Activated B cell treated with CpG ODN at 0.5 μM for 24 hours (primary cell): ENCODE data around the gene FOS. TPM values are rescaled to one million over a fixed set of nuclear protein-coding genes. Genes with fewer than 3 reads are reported as not detected.
A peak's percentile ranks its signal among the peaks of the same experiment; 100 is the strongest.

Source experiments
- ATAC-seq: fragments of 200-7000 bp; cut with Tn5 transposase; one replicate; pipeline ENCODE4 v1.10.0; 2021; ENCODE audit warnings: low read depth, mild to moderate bottlenecking, moderate library complexity
- CTCF ChIA-PET: fragments of 350-600 bp; sonication (Branson Sonifier 250); formaldehyde crosslinking; loops from one replicate; lab custom pipeline; 2021; ENCODE audit warnings: antibody characterized with exemption; lab: Charles Lee
- POLR2A ChIA-PET: fragments of 350-600 bp; sonication (Branson Sonifier 250); formaldehyde crosslinking; loops from one replicate; lab custom pipeline; 2021; ENCODE audit warnings: antibody characterized with exemption; lab: Charles Lee
- DNase-seq: peaks from one replicate; pipeline ENCODE4 v3.0.0; 2022
- H3K27ac Mint-ChIP-seq: one replicate; pipeline ENCODE4 v1.8.0; 2020; ENCODE audit warnings: mixed read lengths
- H3K27me3 Mint-ChIP-seq: one replicate; pipeline ENCODE4 v1.8.0; 2021; ENCODE audit warnings: mixed read lengths
- H3K36me3 Mint-ChIP-seq: one replicate; pipeline ENCODE4 v1.8.0; 2021; ENCODE audit warnings: low read depth, mixed read lengths
- H3K4me1 Mint-ChIP-seq: one replicate; pipeline ENCODE4 v1.8.0; 2021; ENCODE audit warnings: mixed read lengths
- H3K4me3 Mint-ChIP-seq: one replicate; pipeline ENCODE4 v1.8.0; 2020; ENCODE audit warnings: mild to moderate bottlenecking, mixed read lengths
- H3K9me3 Mint-ChIP-seq: one replicate; pipeline ENCODE4 v1.8.0; 2020; ENCODE audit warnings: mixed read lengths
- intact Hi-C: fragments of 100-400 bp; cut with micrococcal nuclease; formaldehyde crosslinking; loops from one replicate; pipeline ENCODE4 v1.15.1; 2024
- total RNA-seq: library from RNA; stranded (reverse); gene quantifications from 2 replicates; pipeline ENCODE4 v1.2.3, GENCODE V29; 2022
- TF ChIP-seq, protein P1 (sequence below): fragments of 200-600 bp; IDR thresholded peaks from one replicate; pipeline ENCODE4 v1.8.0; 2022; ENCODE audit warnings: antibody characterized with exemption, mild to moderate bottlenecking

The FOS gene
- total RNA-seq, 1 donor from 2014 or later: 37.8 TPM

DNA sequence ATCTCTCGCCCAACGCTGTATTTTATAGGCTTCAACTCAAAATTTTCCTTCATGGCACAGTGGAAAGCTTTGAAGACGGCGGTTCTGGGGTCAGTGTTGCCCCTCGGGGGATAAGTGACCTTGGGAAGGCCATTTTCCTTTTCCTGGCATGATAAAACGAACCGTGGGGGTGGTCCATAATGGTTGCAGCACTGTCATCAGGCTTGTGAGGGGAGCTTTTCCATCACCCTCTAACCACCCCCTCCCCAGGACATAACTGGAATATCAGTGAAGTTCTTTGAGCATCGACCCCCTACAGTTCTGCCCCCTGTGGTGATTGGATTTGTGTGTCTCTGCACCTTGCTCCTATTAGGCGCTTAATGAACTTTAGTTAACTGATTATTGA lies 16.0 kb downstream of the FOS start:
- POLR2A ChIA-PET: interaction anchor here (0.5 to 2.8 kb wide), 12 partner anchors 10 to 353 kb away, joined by 3 to 11 read pairs (median 4); partner anchors contain the start of gene NEK9
- peaks cover 3% of the 10 kb centered on the region for H3K27me3 Mint-ChIP-seq
- peak overlapping the region; percentile 95 for H3K4me3 Mint-ChIP-seq
- ATAC-seq (no peak), DNase-seq (no peak)
- H3K27ac Mint-ChIP-seq: peak overlapping the region; percentile 77
- CTCF ChIA-PET: interaction anchor here (0.7 to 3.5 kb wide), 12 partner anchors 9 to 168 kb away, joined by 3 to 19 read pairs (median 8); partner anchors contain the start of gene NEK9
- intact Hi-C loops: loop anchor here (1.0 to 10.0 kb wide), 6 partner anchors 16 to 990 kb away; partner anchors contain the start of genes ABCD4, FOS and TMED10
- H3K9me3 Mint-ChIP-seq: no peaks in the 10 kb centered on the region
- TF ChIP-seq, protein P1, sequence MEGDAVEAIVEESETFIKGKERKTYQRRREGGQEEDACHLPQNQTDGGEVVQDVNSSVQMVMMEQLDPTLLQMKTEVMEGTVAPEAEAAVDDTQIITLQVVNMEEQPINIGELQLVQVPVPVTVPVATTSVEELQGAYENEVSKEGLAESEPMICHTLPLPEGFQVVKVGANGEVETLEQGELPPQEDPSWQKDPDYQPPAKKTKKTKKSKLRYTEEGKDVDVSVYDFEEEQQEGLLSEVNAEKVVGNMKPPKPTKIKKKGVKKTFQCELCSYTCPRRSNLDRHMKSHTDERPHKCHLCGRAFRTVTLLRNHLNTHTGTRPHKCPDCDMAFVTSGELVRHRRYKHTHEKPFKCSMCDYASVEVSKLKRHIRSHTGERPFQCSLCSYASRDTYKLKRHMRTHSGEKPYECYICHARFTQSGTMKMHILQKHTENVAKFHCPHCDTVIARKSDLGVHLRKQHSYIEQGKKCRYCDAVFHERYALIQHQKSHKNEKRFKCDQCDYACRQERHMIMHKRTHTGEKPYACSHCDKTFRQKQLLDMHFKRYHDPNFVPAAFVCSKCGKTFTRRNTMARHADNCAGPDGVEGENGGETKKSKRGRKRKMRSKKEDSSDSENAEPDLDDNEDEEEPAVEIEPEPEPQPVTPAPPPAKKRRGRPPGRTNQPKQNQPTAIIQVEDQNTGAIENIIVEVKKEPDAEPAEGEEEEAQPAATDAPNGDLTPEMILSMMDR: no peak
- peaks cover 21% of the 10 kb centered on the region for H3K4me1 Mint-ChIP-seq
- H3K36me3 Mint-ChIP-seq: no peaks in the 10 kb centered on the region

DNA sequence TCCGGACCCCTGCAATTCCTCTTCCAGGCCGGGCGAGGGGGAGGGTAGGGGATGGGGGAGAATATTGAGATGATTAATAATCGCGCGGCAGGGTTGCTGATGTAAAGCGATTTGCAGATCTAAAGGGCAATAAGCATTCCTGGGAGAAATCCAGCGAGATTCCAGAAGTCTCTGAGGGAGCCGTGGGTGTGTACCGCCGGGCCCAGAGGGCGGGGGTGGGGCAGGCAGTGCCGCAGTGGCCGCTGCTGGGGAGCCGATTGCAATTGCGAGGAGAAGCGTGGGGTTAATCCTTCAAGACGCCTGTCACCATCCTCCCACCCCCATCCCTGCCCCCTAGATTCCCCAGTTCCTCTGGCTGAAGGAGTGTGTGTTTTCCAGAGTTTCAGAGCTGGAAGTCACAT lies 16.4 kb downstream of the FOS start:
- POLR2A ChIA-PET: interaction anchor here (0.6 to 2.8 kb wide), 13 partner anchors 9 to 366 kb away, joined by 3 to 11 read pairs (median 4); partner anchors contain the start of genes ERG28 and TTLL5
- H3K36me3 Mint-ChIP-seq: no peaks in the 10 kb centered on the region

DNA sequence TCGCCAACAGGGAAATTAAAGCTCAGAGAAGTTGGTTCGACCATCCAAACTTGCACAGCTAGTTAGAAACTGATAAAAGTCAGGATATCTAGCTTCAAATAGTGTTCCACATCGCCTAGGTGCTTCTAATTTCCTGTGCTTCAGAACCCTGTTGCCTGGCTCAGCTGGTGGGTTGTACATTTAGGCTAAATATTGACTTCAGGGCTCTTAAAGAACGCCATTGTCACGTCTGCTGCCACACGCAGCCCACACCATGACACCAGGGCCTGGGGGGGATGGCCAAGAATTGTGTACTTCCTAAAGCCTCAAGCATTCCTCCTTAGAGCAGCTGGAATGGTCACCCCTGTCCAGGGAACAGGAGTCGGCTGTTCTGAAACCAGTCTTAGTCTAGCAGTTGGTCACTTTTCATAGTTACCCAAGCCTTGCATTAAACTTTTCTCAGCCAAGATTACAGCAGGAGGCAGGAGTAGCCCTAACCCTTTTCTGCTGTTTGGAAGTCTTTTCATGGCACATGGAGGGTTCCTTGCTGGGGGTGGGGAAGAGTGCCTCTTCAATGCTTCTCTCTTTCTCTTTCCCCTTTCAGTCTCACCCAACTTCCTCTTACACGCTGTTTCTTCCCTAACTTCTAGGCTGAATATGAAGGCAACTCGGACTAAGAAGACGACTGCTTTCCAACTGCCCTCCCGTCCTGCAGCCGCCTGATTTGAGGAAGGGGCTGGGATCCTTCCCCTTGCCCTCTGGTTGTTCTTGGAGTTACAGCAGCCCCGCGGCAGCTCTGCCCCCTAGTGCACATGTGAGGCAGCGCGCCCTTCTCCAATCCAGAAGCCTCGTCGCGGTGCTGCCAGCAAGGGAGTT lies 17.1 kb downstream of the FOS start:
- no peaks in the 10 kb centered on the region for H3K27me3 Mint-ChIP-seq
- no peaks in the 10 kb centered on the region for H3K36me3 Mint-ChIP-seq
- ChIA-PET POLR2A (interaction anchor here (0.5 to 2.8 kb wide), 12 partner anchors 8 to 365 kb away, joined by 3 to 11 read pairs (median 4); partner anchors contain the start of genes ERG28 and TTLL5), CTCF (interaction anchor here (0.6 to 3.5 kb wide), 17 partner anchors 8 to 413 kb away, joined by 3 to 19 read pairs (median 5); no protein-coding TSS in a partner anchor)
- TF ChIP-seq, protein P1: no peak
- intact Hi-C loops: loop anchor here (1.0 to 10.0 kb wide), 6 partner anchors 73 to 991 kb away; partner anchors contain the start of genes ABCD4 and NEK9
- peaks cover 21% of the 10 kb centered on the region for H3K4me1 Mint-ChIP-seq
- H3K27ac Mint-ChIP-seq: peak overlapping the region; percentile 90
- peak; percentile 32 for ATAC-seq
- peak overlapping the region; percentile 95 for H3K4me3 Mint-ChIP-seq
- DNase-seq: peak; percentile 70
- H3K9me3 Mint-ChIP-seq: no peaks in the 10 kb centered on the region

More for the DNA sequence above, 16.4 kb downstream of the FOS start:
- intact Hi-C loops: loop anchor here (2.0 to 10.0 kb wide), 2 partner anchors 72 to 990 kb away; partner anchors contain the start of gene ABCD4
- TF ChIP-seq, protein P1: no peak
- peak overlapping the region; percentile 90 for H3K27ac Mint-ChIP-seq
- H3K27me3 Mint-ChIP-seq: no peaks in the 10 kb centered on the region
- H3K4me1 Mint-ChIP-seq: peaks cover 21% of the 10 kb centered on the region
- peak overlapping the region; percentile 95 for H3K4me3 Mint-ChIP-seq
- CTCF ChIA-PET: interaction anchor here (0.6 to 3.5 kb wide), 15 partner anchors 8 to 166 kb away, joined by 3 to 19 read pairs (median 5); no protein-coding TSS in a partner anchor
- H3K9me3 Mint-ChIP-seq: no peaks in the 10 kb centered on the region
- no peak for ATAC-seq
- DNase-seq: no peak

DNA sequence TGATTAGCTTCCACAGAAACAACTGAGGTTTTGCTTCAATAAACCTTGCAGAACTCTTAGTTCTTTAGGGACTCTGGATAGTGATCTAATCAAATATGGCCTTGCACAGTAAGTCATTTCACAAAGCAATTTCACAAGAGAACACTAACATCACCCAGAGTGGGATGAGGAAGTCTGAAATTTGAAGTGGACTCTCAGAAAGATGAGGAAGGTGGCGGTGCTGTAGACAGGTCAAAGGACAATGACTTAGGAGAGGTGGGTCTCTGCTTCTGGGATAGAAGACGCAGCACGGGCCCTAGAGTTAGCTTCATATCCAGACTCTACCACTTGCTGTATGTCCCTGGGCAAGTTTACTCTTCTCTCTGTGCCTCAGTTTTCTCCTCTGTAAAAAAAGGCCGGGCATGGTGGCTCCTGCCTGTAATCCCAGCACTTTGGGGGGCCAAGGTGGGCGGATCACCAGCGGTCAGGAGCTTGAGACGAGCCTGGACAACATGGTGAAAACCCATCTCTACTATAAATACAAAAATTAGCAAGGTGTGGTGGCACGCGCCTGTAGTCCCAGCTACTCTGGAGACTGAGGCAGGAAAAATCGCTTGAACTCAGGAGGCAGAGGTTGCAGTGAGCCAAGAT lies 18.9 kb downstream of the FOS start:
- Mint-ChIP-seq H3K27me3 (no peaks in the 10 kb centered on the region), H3K4me3 (no peak overlapping the region), H3K36me3 (no peaks in the 10 kb centered on the region), H3K4me1 (peaks cover 32% of the 10 kb centered on the region), H3K27ac (no peak overlapping the region), H3K9me3 (no peaks in the 10 kb centered on the region)
- no peak for DNase-seq
- ATAC-seq: no peak
- TF ChIP-seq, protein P1: no peak
- ChIA-PET CTCF (interaction anchor here (0.9 to 3.5 kb wide), 7 partner anchors 12 to 264 kb away, joined by 3 to 19 read pairs (median 7); no protein-coding TSS in a partner anchor), POLR2A (interaction anchor here (0.7 kb wide), 3 partner anchors 121 to 611 kb away, joined by 3 to 5 read pairs (median 3); no protein-coding TSS in a partner anchor)
- intact Hi-C loops: loop anchor here (10.0 kb wide), 1 partner anchor 993 kb away; the partner anchor contains the start of gene ABCD4
